Mucosa of gallbladder (tissue), 1 donor: Measurements from ENCODE around the gene FEV. TPM values are rescaled to one million over a fixed set of nuclear protein-coding genes. Genes with fewer than 3 reads are reported as not detected.

ENCODE experiments used
- DNase-seq: peaks from one replicate; pipeline ENCODE4 v3.0.0-alpha.2; 2020; ENCODE audit warnings: low spot score
- total RNA-seq: library from RNA; stranded (reverse); gene quantifications from one replicate; pipeline ENCODE4 v1.2.1, GENCODE V29; 2021
- donor health status: DM: no; HTN: no; CAD: no.

FEV gene
- total RNA-seq, 1 donor from 2014 or later = not detected

GRCh38 chr2:219017201-219017931, 32.4 kb upstream of the FEV start:
- no peak for DNase-seq

GRCh38 chr2:219016721-219017120, 31.7 kb upstream of the FEV start:
- no peak for DNase-seq

DNA sequence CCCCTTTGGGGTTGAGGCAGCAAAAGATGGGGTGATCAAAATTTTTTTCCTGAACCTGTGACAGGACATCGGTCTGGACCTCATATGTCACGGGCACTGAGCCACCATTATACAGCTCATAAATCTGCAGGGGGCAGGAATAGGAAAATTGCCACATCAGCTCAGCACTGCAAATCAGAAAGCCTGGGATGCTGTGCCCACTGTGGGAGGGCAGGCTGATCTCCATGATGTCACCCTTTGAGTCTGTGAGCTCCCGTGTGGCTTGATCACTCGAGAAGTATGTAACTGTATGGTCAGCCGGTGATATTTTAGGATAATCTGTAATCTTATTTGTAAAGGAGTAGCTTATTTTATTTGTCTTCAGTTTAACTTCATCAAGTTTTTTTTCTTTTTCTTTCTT, 25.9 kb upstream of the FEV start:
- no peak for DNase-seq

GRCh38 chr2:219010162-219010756, 25.3 kb upstream of the FEV start:
- DNase-seq = no peak

DNA sequence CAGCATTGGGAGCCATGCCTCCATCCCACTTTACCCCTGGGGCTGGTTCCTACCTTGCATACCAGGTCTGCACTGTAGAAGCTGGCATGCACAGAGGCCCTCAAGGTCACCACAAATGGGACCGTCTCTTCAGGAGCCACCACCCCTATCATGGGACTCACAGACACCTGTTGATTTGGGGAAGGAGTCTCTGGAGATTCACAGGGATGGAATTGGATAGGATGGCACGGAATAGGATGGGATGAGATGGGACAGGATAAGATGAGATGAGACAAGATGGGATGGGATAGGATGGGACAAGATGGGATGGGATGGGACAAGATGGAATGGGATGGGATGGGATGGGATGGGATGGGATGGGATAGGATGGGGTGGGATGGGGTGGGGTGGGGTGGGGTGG, 24.3 kb upstream of the FEV start:
- DNase-seq = no peak

DNA sequence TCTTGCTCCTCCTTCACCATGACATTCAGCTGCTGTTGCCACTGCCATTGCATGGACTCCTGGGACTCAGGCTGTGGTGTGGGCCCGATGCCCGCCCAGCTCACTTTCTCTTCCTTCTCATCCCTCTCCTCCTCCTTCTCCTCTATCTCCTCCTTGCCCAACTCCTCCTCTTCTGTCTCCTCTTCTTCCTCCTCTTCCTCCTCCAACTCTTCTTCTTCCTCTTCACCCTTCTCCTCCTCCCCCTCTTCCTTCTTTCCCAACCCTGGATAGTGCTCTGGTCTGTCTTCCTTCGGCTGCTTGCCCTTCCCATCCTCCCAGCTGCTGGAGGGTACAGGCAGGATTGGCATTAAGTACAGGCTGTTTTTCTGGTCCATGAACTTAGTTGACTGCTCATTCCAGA, 19.0 kb upstream of the FEV start:
- DNase-seq = no peak

GRCh38 chr2:219003267-219003634, 18.3 kb upstream of the FEV start:
- no peak for DNase-seq

GRCh38 chr2:219002395-219003266, 17.6 kb upstream of the FEV start:
- peak; percentile 46 for DNase-seq

GRCh38 chr2:219001577-219002394, 16.8 kb upstream of the FEV start:
- DNase-seq = peak; percentile 80

DNA sequence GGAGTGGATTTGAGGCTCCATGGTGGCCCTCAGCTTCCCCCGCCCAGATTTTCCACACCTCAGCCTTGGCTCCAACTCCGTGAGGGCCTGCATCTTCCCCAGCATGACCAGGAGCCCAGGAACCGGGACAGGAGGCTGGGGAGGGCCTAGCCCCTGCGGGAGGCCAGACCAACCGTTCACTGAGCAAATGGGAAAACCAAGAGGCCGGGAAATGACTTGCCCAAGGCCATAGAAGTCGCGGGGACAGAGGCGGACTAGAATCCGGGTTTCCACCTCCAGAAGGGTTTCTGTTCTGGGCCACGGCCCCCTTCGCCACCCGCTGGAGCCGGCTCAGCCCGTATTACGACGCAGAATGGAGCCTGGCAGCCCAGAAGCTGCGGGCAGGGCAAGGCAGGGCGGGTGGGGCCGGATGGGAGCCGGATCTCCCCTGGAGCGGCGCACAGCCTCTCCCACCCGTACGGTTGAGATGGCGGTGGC, 16.2 kb upstream of the FEV start:
- no peak for DNase-seq

DNA sequence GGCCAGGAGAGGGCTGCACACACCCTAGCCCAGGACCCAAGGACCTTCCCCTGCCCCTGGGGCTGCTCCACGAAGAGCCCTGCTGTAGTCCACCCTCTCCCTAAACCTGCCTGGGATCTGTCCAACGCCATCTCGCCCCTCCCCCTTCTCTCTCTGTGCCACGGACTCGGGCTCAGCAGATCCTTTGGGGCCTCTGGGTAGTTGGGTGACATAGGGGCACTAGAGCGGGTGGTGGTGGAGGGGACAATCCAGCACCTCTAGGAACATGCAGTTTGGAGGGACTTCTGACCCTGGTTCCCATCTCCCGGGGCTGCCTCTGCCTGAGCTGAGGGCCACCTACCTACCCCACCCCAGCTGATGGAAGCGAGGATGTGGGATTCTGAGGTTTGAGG, 15.6 kb upstream of the FEV start:
- DNase-seq = no peak

- no peak for DNase-seq
These were observed 15.0 kb upstream of the FEV start for GRCh38 chr2:218999881-219000568.

- no peak for DNase-seq
These were observed 14.3 kb upstream of the FEV start for GRCh38 chr2:218999021-218999880.

- no peak for DNase-seq
These were observed 13.5 kb upstream of the FEV start for GRCh38 chr2:218998414-218999002.

- no peak for DNase-seq
These were observed 12.7 kb upstream of the FEV start for GRCh38 chr2:218997731-218998130.

GRCh38 chr2:218996937-218997336, 12.0 kb upstream of the FEV start:
- DNase-seq = no peak

- peak; percentile 83 for DNase-seq
These were observed 11.2 kb upstream of the FEV start for GRCh38 chr2:218995972-218996711.

DNA sequence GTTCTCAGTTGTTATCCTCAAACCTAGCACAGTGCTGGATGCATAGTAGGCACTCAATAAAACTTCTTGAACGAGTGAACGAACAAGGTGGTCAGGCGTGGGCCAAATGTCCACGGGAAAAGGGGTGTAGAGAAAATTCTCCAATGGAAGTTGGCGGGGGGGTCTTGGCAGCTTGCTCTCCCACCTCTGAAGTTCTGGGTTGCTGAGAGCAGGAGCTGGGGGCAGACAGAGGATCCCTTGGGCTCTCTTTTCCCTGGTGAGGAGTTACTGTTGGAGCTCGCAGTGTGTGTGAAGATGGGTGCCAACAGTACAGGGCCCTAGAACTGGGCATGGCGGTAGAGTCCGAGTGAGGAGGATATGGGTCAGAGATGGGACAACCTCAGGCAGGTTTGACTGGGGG, 10.6 kb upstream of the FEV start:
- no peak for DNase-seq
